ENCODE data around the gene MAP2K5.

MAP2K5 gene

DNA sequence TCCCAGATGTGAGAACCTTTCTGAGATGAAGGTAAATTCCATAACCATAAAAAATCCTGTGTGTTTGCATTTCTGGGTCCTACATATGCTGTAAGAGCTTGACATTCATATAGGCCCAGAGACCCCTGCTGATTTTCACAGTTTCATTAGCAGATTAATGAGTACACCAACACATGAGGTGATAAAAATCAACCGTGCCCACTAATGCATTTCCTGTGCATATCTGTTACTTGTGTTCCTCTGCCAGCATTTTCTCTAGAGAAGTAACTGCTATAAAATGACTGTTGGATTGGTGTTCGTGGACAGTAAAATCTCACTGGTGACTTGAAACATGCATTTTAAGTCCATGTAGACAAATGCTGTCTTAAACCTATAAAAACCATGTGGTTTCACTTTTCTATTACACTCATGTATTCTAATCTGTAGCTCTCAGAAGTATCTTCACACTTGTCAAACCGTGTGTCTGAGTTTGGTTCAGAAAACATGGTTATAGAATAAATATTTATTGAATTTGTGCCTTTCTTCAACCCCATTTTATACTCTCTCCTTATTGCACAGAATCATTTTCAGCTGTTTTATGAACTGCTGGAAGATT lies 14.6 kb downstream of the MAP2K5 start:
- no peak for DNase-seq (ENCODE audit: low read depth in 2 of 2, low spot score in 1 of 2)

DNA sequence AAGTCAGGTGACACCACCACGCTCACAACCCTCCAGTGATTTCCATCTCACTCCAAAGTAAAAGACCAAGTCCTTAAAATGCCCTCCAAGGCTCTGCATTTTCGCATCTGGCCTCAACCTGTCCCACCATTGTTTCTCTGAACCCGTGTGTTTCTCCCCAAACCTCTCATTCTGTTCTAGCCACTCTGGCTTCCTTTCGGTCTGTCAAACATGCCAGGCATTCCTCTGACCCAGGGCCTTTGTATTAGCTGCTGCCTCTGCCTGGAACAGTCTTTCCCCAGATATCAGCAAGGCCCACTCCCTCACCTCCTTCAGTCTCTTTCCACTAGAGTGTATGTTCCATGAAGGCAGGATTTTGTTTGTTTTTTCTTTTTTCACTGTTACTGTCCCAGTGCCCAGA lies 16.0 kb downstream of the MAP2K5 start:
- no peak for DNase-seq (ENCODE audit: low read depth in 2 of 2, low spot score in 1 of 2)

DNA sequence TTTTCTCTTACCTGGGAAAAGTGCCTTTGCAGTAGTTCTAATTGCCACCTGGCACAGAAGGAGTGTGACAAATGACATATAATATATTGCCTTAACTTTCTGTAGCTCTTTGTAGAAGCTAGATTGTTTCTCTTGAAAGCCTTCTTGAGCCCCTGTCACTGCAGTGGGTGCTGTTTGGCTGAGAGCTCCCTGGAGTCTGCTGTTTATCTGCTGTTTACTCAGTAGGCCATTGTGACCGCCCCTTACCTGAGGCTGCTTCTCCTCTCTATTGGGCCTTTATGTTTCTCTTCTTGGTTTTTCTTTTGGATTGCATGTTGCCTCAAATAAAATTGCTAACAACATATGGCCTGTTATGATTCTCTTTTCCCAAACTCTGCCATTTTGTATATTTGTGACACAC lies 16.7 kb downstream of the MAP2K5 start:
- DNase-seq (ENCODE audit: low read depth in 2 of 2, low spot score in 1 of 2): no peak

DNA sequence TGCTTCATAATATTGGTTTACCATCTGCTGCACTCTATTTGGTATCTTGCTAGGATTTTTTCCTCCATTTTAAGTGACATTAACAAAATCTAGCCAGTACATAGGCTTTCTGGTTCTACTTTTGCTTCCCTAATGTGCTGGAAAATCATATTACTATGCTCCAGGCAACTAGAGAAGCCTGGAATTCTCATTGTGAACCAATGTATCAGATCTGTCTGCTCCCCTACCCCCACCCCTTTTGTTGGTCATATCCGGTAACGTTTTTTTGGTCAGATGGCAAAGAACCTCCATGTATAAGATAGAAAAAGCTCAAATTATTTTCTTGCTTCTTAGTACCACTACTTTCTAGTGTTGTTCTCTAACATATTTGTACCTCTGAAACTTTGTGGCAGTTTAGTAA lies 17.1 kb downstream of the MAP2K5 start:
- DNase-seq (ENCODE audit: low read depth in 2 of 2, low spot score in 1 of 2): no peak

DNA sequence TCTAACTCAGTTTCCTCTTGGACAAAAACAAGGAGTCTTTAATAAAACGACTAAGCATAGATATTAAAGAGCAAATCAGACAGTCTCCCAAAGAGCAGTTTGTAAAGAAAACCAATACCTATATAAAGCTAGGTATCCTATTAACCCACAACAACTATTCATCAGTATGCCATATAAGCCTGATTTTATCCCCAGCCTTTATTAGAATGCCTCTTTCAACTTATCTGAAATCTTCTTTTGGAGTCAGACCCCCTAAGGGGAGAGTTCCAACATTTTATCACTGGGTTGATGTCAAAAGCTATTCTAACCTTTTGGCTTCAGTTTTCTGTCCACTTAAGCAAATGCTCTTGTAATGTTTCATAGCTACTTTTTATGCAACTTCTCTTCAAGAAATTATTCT lies 17.8 kb downstream of the MAP2K5 start:
- no peak for DNase-seq (ENCODE audit: low read depth in 2 of 2, low spot score in 1 of 2)

DNA sequence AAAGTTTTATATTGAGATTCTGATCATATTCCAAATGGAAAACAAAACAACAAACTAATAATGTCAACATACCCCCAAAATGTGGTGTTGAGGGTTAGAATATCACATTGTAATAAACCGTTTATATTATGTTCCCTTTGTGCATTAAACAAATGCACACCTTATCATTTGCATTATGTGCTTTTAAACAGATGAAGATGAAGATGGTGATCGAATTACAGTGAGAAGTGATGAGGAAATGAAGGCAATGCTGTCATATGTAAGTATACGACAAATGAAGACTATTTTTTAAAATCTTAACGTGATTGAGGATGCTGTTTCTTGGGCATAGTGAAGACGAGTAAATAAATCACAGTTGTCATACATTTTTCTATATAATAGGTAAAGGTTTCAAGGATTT lies 20.6 kb downstream of the MAP2K5 start:
- DNase-seq (ENCODE audit: low read depth in 2 of 2, low spot score in 1 of 2): no peak

DNA sequence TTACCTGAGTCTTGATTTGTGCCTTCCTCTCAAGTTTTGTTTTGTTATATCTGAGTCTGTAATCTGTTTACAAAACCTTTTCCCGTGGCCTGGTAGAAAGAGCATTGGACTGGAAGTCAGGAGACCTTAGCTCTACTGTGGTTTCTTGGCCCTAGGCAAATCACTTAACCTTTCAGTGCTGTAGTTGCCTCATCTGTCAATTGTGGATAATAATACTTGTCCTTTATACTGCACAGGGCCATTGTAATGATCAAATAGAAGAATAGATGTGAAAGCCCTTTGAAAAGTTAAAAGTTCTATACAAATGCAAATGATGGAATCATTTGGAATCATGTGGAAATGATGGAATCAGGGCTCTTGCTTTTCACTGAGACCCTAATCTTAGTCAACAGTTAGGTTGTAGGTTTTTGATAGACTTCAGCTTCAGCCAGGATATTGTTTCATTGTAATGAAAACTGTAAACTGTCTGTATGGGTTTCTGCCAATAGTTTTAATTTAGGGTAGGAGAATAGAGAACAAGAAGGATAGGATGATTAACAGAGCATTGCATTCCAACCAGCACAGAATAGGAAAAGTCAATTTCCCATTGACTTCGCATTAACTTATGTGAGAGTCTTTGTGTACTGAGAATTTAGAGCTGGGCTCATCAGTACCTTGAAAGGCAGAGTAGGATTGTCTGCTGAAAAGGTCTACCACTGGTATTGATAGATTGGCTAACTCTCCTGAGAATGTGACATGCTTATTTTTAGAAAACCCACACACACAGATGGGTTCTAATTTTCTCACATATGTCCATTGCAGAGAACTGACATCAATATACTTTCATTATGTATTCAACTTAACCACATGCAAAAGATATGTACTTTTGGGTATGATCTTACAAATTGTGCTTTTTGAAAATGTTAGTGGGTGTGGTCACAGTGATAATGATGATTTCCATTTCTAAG lies 21.8 kb downstream of the MAP2K5 start:
- no peak for DNase-seq (ENCODE audit: low read depth in 2 of 2, low spot score in 1 of 2)

DNA sequence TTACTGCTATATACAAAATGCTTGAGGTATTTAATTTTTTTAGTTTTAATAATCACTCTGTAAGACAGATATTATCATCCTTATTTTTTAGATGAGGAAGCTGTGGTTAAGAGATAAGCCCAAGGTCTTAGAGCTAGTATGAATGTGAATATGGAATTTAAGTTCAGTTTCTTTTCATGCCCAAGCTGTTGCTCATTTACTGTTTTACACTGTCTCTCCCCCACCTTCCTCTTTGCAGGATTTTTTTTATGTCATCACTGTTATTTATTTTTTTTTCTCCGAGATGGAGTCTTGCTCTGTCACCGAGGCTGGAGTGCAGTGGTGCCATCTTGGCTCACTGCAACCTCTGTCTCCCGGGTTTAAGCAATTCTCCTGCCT lies 22.5 kb downstream of the MAP2K5 start:
- DNase-seq (ENCODE audit: low read depth in 2 of 2, low spot score in 1 of 2): no peak

DNA sequence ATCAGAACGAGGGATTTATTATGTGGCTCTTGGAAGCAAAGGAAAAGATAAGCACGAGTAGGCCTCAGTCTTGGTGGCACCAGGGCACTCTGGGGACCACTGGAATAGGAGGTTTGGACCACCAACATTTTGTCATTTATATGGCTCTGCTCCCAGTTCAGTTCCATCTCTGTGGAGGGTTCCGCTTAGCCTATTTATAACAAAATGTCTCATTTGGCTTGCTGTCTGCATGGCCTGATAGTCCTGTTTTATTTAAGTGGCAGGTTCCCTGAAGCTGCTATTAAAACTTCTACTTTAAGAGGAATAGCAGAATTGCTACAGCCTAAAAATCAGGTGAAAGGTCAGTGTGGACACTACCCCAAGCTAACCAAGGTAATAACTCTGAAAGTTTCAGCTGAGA lies 27.2 kb downstream of the MAP2K5 start:
- DNase-seq (ENCODE audit: low read depth in 2 of 2, low spot score in 1 of 2): no peak

DNA sequence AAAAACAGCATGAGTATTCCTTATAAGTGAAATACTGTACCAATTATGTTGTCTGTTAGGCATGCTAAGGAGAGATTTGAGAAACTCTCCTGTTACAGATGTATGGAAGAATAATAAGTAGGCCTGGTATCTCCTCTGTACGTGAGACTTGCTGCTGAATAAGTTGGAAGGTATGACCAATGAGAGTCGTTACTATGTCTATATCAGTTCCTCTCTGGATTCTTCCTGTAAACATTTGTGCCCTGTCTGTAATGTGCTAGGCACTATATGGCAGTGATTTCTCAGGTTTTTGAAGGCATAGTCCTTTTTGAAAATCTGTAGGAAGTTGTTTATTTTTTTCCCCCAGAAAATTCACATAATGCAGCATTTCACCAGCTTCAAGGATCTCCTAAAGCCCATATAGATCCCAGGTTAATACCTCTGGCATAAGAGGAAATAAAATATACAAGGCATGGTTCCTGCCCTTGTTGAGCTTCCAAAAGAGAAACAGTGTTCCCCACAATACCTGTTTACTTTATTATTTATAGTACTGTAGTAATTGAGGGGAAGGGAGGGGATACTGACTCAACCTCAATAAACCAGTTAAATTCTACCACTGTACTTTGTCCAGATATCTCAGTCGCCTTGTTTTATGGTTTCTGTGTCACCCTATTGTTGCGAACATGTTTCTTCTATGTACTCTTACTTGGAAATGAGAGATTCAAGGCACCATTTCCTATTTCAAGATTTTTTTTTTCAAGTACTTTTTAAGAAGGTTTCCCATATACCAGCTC lies 28.6 kb downstream of the MAP2K5 start:
- no peak for DNase-seq (ENCODE audit: low read depth in 2 of 2, low spot score in 1 of 2)

DNA sequence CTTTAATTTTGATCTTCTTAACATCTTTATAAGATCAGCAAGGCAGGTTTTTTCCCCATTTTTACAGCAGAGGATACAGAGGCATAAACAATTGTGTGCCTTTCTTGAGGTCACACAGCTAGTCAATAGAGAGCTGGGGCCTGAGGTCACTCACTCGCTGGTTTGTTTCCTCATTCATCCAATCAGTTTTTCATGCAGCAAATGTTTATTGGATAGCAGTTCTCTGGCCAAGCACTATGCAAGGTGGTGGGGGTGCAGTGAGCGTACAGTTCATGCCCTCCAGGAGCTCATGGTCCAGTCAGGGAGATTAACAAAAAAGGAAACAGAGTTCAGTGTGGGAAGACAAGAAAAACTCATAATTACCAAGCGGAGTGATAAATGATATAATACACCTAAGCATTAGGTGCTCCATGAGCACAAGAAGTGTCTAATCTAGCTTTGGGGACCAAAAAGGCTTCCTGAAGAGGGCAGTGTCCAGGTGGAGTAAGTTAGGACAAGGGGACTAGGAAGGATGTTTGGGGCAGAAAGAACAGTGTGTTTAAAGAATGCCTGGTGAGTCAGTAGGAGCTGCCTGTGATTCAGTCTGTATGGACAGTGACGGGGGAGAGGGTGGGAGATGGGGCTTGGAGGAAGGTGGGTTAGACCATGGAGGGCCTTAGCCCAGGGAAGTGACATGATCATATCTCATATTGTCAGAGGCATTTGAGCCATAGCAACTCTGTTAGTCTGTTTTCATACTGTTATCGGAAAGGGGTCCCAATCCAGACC lies 29.3 kb downstream of the MAP2K5 start:
- no peak for DNase-seq (ENCODE audit: low read depth in 2 of 2, low spot score in 1 of 2)

DNA sequence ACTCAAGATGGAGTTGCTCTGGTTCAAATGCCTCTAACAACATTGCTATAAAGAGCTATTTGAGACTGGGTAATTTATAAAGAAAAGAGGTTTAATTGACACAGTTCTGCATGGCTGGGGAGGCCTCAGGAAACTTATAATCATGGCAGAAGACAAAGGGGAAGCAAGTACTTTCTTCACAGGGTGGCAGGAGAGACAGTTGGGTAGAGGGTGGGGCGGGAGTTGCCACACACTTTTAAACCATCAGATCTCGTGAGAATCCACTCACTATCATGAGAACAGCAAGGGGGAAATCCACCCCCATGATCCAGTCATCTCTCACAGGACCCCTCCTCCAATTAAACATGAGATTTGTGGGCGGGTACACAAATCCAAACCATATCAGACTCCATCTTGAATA lies 30.7 kb downstream of the MAP2K5 start:
- no peak for DNase-seq (ENCODE audit: low read depth in 2 of 2, low spot score in 1 of 2)

DNA sequence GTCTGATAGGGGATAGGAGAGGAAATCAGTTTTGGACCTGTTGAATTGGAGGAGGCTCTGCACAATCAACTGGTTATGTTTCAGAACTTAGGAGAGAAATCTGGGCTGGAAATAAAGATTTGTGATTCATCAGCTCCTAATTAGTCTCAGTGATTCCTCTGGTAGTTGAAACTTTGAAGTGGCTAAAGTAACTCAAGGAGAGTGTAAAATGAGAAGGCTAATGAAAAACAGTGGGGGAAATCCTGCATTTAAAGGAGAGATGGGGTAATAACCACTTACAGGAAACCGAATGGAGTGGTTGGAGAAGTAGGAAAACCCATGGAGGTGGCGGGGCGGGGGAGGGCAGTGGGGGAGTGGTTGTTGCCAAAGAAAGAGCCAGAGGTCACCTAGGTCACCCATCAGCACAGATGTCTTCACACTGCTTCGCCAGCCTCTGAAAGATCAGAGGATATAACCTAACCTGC lies 32.6 kb downstream of the MAP2K5 start:
- no peak for DNase-seq (ENCODE audit: low read depth in 2 of 2, low spot score in 1 of 2)

DNA sequence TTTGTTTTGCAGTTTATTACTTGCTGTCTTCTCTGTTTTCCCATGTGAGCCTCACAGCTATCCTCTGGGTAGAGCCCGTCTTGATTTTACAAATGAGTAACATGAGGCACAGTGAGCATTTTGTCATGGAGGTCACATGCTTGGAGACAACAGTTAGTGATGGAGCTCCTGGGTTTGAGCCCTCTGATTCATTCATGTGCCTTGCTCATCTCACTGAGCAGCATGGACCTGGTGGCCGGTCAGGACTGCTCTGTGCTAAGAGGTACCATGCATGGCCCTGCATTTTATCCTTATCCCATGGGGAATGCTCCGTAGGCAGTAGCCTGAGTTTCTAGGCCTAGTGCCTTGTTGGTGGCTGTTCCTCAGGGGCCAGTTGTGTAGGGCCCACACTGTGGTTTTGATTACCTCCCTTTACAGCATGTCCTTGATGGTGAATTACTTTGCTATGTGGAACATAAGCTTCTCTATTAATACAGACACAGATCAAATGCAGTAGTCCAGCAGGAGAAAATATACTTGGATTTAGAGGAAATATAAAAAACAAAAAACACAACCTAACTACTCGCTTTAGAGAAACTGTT lies 35.6 kb downstream of the MAP2K5 start:
- DNase-seq (ENCODE audit: low read depth in 2 of 2, low spot score in 1 of 2): no peak

DNA sequence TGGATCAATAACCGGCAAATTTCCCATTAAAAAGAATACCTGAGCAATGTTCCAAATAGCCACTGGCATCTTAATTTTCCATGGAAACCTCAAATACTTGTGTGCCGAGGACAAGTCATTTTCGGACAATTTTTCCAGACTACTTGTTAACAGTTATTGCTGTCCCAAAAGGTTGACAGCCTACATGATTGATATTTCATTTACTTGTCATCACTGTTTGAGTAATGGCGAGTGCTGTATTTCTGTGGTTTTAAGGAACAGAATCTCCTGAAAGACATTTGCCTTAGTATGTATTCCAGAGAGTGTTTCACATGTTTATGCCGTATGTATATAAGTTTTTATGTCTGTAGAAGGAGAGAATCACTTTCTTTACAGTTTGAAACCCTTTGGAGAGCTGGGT lies 36.7 kb downstream of the MAP2K5 start:
- DNase-seq (ENCODE audit: low read depth in 2 of 2, low spot score in 1 of 2): no peak

DNA sequence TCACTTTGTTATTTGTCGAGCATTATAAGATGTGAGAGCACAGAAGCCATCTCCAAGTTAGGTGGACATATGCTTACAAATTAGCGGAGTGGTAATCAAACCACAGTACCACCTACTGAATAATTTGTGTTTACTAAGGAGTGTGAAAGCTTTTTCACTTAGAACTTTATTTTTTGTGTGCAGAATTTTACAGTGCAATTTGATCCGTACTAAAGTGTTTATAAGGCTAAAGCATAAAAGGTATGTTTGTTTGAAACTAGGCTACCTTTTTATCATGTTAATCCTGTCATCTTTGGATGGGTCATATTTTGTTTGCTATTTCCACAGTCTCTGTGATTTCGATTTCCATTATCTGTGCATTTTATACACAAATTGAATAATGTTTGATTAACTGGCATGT lies 37.5 kb downstream of the MAP2K5 start:
- no peak for DNase-seq (ENCODE audit: low read depth in 2 of 2, low spot score in 1 of 2)

DNA sequence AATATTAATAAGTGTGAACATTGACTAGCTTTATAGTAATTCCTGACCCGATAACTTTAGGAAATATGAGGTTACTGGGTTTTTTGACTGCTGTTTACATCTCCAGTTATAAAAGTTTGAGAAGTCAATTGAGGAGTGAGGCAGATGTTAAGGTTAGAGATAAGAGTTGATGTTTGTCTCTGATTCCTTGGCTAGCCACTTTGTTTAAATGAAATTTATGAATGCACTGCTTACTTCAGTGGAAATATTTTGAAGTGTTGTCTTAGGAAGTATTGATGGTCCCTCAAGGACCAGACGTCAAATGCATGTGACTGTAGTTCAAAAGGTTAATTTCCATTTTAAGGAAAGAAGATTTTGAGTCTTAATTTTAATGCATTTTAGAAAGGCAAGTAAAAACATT lies 41.7 kb downstream of the MAP2K5 start:
- no peak for DNase-seq (ENCODE audit: low read depth in 2 of 2, low spot score in 1 of 2)

DNA sequence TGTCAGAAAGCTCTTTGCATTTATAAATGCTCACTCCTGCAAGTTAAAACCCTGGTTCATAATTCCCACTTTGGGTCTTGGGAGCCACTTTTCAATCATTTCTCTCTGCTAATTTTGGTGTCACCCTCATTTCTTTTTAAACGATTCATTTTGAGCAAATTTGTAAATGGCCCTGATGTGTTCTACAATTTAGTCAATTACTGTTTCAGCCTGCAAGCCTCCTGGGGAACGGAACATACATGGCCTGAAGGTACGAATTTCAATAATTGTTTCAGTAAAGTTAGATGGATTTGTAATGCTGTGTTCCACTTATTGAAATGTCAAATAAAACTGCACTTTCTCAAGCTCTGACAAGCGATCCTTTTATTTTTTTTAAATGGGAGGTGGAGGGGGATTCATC lies 43.2 kb downstream of the MAP2K5 start:
- no peak for DNase-seq (ENCODE audit: low read depth in 2 of 2, low spot score in 1 of 2)

DNA sequence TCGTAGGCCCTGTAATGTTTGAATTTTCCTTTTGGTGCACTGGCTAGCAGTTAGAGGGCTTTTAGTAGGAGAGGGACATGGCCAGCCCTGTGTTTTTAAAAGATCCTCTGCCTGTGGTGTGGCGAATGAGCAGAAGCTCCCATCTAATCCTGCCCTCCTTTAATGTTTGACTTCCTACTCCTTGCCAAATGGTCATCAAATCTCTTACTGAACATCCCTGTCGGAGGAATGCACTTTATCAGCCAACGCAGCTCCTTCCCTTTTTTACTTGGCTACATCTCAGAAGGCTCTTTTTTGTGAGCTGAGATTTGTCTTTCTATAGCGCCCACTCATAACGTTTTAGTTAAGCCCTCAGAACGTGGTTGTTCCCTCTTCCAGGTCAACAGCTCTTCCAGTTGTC lies 44.8 kb downstream of the MAP2K5 start:
- DNase-seq (ENCODE audit: low read depth in 2 of 2, low spot score in 1 of 2): no peak

DNA sequence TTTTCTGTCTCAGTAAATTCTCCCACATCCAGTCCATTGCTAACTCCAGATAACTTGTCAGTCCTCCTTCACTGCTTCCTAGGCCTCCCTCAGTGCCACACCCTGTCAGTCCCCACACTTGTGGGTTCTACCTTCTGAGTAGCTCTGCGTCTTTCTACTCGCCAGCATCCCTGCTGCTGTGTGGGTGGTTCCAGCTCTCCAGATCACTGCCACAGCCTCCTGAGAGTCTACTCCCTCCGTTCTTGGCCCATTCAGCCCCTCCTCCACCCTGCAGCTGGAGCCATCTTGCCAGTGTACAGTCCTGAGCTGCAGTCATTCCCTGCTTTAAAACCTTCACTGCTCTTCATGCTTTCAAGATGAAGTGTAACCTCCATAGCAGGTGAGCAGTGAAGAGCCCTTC lies 45.3 kb downstream of the MAP2K5 start:
- no peak for DNase-seq (ENCODE audit: low read depth in 2 of 2, low spot score in 1 of 2)

DNA sequence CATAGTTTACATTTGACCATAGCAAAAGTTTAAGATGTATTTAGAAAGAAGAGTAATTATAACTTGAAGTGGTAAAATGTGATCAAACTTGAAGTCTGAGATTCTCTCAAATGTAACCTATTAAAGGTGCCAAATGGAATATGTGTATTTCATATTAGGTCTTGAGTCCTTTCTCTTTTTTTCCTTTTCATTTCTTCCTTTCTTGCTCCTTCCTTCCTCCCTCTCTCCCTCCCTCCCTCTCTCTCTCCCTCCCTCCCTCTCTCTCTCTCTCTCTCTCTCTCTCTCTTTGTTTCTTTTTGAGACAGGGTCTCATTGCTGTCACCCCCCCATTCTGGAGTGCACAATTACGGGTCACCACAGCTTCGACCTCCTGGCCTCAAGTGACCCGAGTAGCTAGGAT lies 47.7 kb downstream of the MAP2K5 start:
- no peak for DNase-seq (ENCODE audit: low read depth in 2 of 2, low spot score in 1 of 2)
